ENCODE data around the gene PRKG1.

- TF ChIP-seq CTCF (IDR thresholded peaks at IDR 0.05; ENCODE audit: insufficient read depth, low read length, poor library complexity, severe bottlenecking) = no peak
- TF ChIP-seq EZH2phosphoT487 (conservative IDR thresholded peaks at IDR 0.05; ENCODE audit: low read length) = no peak
These were observed 1024.8 kb downstream of the PRKG1 start for GRCh38 chr10:52099026-52099600.
